HG02840 (cell line): Measurements from ENCODE around the gene CYP2B6.
"Not testable (repeated sequence)": the region's sequence is repeated elsewhere in the genome, so short reads cannot be mapped to it uniquely, and the experiment has no call there.

Experiments
- ATAC-seq: cut with Tn5 transposase; IDR thresholded peaks from one replicate; pipeline ENCODE4 v1.9.1; 2021; ENCODE audit warnings: mild to moderate bottlenecking, moderate library complexity, moderate number of reproducible peaks; ENCODE audit not compliant: unreplicated experiment, low FRiP score

CYP2B6 gene

GRCh38 chr19:41029524-41030432, 38.7 kb downstream of the CYP2B6 start:
- ATAC-seq, result no peak

- ATAC-seq, result no peak
These were observed 39.6 kb downstream of the CYP2B6 start for GRCh38 chr19:41030651-41031050.

- no peak for ATAC-seq
These were observed 40.8 kb downstream of the CYP2B6 start for GRCh38 chr19:41031916-41032315.

GRCh38 chr19:41033324-41033723, 42.2 kb downstream of the CYP2B6 start:
- ATAC-seq, result not testable (repeated sequence)

- ATAC-seq, result no peak
These were observed 48.7 kb downstream of the CYP2B6 start for GRCh38 chr19:41039806-41040205.

- ATAC-seq, result not testable (repeated sequence)
These were observed 54.0 kb downstream of the CYP2B6 start for GRCh38 chr19:41045095-41045494.

GRCh38 chr19:41050426-41050825, 59.3 kb downstream of the CYP2B6 start:
- ATAC-seq, result no peak

GRCh38 chr19:41052162-41052561, 61.1 kb downstream of the CYP2B6 start:
- ATAC-seq, result not testable (repeated sequence)

GRCh38 chr19:41053331-41053730, 62.2 kb downstream of the CYP2B6 start:
- not testable (repeated sequence) for ATAC-seq

GRCh38 chr19:41064974-41065569, 74.0 kb downstream of the CYP2B6 start:
- no peak for ATAC-seq
